HG03280 (cell line): ENCODE measurements around the gene RNF212.

ENCODE experiments used
- ATAC-seq: cut with Tn5 transposase; IDR thresholded peaks from one replicate; pipeline ENCODE4 v1.9.1; 2021; ENCODE audit warnings: mild to moderate bottlenecking, moderate library complexity; ENCODE audit not compliant: unreplicated experiment

Gene RNF212

DNA sequence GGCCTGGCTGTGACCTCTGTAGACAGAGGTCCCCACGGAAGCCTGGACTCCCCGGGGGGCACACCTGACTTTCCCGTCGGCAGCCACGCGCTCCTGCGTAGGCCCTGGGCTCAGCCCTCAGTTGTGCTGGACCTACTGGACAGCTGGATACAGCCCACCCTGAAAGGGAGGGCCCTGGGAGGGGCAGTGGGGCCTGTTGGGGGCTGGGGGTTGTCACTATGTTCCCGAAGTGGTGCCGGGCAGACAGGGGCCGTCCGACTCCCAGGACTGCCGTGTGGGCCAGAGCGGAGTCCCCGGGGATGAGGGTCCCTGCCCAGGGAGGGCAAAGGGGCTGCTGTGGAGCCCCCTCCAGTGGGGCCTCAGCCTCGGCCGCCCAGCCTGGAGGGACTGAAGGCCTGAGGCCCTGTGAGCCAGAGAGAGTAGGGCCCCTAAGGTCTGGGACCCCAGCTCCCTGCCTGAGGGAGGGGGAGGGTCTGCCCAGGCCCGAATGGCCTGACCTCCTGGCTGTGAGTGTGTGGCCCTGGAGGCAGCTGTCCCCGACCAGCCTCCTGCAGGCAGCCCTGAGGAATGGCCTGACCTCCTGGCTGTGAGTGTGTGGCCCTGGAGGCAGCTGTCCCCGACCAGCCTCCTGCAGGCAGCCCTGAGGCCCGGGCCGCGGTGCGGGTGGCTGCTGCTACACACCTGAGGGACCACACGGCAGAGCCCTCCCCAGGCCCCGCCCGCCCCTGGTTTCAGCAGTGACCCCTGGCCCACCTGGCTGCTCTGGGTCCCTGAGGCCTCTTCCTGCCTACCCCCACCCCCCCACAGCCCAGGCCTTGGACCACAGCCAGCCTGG lies 76.2 kb downstream of the RNF212 start:
- no peak for ATAC-seq

DNA sequence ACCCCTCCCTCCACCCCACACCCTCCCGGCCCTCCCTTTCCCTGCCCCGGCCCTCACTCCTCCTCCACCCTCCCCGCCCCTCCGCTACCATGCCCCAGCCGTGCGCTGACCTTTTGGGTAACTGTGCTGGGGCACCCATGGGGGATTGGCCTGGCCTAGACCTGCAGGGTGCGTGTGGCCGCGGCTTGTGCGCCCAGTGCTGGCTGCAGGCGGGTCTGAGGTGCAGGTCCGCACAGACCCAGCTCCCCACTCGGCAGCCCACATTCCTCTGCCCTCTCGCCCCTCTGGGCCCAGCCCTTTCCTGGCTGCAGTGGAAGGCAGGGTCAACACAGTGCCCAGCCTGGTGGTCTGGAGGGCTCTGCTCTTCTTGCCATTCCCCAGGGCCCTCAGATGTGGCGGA lies 77.3 kb downstream of the RNF212 start:
- no peak for ATAC-seq

DNA sequence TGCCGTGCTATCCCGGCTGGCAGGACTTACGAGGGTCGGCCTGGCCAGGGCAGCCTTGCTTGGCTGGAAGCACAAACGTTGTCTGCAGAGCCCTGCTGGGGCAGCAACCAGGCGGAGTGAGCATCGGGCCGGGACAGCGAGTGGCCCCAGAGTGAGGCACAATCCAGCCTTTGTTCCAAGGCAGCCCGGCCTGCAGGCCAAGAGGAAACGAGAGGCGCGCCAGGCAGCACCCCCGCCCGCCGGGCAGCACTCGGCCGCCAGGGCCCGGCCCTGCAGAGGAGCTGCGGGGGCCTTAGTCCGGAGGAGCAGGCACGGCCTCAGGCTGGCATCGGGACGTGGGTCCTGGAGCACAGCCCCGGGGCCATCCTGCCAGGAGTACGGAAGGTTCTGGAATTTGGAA lies 77.9 kb downstream of the RNF212 start:
- no peak for ATAC-seq

DNA sequence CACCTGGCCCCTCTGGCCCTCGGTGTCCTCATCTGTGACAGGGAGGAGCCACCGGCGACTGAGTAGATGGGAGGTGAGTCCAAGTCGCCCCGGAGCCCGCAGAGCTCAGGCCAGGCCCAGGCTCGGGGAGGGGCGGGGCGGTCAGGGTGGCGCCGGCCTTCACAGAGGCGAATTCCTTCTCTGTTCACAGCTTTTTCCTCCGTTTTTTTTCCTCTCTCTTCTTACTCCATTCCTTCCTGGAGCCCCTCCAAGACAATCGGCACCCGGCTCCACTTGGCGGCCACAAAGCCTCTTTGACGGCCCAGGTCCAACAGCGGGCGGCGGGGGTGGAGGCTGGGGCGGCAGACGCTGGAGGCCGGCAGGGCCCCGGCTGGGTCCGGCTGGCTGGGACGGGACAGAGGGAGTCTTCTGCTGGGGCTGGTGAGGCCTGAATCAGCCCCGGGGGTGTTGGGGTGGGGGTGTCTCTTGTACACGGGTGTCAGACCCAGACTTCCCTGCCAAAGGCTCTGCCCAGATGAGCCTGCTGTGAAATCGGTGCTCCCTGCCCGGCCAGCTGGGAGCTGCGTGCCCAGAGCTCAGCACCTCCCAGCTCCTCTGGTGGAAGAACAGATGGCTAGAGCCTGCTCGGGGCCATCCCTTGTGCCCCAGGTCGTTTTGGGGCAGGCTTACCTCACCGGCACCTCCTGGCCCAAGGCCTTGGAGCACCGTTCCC lies 79.4 kb downstream of the RNF212 start:
- no peak for ATAC-seq

DNA sequence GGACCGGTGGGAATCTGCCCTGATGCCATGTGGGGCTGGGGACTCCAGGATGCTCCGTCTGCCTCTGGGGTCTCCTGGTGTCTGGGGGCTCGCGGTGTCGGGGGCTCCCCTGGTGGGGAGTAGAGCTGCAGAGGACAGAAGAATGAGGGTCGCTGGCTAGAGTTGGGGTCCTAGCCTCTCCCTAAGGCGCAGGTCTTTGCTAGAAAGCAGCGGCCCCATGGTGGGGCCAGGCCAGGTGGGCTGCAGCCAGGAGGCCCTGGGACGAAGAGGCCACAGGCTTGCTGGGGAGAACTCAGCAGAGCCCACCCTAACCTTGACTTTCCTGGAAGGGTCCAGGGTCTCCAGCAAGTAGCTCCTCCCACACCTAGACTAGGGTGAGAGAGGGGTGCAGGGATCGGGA lies 80.5 kb downstream of the RNF212 start:
- no peak for ATAC-seq

DNA sequence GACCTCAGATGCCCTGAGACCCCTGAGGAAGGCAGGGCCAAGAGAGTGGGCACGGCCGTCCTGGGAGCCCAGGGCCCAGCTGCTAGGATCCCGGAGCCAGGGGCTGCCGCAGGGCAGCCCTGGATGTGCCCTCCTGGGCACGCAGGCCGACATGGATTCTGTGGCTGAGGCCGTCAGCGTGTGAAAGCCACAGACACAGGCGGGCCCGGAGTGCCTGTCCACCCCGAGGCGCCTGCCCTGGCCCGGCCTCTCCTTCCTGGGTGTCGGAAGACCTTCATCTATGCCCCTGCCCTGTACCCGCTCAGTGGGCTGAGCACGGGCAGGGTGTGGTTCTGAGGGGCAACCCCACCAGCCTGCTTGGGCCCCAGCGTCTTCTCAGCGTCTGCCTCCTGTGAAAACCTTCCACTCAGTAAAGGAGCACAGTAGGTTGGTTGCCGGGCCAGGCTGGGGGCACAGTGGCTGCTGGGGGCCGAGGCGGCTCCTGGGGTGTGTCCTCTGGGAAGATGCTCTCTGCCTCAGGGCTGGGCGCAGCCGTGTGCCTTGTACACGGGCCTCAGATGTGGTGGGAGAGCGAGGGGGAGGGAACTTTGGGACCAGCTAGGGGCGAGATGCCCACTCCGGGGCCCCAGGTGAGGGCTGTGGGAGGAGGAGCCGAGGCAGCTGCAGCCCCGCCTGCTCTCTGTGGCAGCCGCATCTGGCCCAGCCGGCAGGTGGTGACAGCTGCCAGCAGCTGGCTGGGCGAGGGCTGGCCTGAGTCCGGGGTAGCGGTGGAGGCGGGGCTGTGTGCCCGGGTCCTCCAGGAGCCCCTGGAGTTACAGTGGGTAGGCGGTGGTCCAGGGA lies 81.2 kb downstream of the RNF212 start:
- ATAC-seq: no peak

DNA sequence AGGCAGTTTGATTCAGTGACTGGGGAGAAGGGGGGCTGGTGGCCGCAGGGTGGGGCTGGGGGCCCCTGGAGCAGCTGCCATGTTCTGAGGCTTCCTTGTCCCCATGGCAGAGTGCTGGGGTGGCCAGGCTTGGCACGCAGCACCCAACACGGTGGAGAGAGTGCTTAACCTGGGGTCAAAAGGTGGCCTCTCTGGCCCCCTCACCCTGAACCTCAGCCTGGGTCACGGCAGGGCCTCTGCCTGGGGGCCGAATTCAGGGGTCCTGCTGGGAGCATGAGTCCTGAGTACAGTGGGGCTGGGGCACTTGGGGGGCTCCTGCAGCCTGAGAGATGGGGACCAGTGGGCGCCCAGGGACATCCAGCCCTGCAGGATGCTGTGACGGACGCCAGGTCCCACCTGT lies 82.0 kb downstream of the RNF212 start:
- ATAC-seq: no peak

DNA sequence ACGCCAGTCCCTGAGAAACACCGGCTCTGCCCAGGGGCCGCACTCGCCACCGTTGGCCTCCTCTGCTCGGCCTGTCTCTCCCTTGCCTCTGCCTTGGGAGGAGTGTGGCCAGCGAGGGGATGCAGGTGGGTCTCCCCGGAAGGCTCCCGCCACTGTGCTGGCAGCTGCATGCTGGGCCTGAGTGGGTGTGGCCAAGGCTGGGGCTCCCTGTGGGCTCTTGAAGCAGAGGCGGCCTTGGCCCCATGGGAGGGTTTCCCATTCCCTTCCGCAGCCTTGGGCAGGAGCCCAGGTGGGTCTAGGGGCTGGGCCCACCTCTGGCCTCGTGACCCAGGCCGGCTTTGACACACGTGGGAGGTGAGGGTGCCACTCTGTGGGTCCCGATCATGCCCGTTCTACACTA lies 82.8 kb downstream of the RNF212 start:
- no peak for ATAC-seq

DNA sequence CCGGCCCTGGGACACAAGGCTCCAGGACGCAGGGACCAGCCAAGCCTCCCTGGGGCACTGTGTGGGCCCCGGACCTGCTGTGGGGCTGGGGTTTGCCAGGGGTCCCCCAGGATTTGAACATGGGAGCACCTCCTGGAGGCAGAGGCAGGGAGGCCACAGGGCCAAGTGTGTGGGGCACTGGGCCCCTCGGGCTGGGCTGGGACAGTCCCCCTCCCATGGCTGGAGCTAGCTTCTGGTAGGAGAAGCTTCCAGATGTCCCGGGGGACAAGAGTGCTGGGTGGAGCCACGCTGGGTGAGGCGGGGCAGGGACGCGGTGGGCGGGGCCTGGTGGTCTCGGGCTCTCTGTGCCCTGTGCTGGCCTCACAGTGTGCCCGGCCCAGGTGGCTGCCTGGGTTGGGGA lies 83.3 kb downstream of the RNF212 start:
- ATAC-seq: no peak

DNA sequence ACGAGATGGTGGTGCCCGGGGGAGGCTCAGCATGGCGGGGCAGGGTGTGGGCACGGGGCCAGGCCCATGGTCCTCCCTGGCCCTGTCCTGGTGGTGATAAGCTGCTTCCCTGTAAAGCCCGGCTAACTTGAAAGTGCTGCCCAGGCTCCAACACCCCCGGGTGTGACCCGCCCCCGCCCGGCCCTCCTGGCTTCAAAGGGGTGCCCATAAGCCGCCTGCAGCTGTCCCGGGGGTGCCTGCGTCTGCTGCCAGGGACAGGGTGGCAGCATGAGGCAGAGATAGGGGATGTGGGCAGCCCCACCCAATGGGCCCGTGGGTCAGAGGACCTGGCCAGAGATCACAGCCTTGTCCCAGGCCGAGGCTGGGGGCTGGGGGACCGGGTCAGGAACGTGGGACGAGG lies 83.8 kb downstream of the RNF212 start:
- ATAC-seq: no peak

DNA sequence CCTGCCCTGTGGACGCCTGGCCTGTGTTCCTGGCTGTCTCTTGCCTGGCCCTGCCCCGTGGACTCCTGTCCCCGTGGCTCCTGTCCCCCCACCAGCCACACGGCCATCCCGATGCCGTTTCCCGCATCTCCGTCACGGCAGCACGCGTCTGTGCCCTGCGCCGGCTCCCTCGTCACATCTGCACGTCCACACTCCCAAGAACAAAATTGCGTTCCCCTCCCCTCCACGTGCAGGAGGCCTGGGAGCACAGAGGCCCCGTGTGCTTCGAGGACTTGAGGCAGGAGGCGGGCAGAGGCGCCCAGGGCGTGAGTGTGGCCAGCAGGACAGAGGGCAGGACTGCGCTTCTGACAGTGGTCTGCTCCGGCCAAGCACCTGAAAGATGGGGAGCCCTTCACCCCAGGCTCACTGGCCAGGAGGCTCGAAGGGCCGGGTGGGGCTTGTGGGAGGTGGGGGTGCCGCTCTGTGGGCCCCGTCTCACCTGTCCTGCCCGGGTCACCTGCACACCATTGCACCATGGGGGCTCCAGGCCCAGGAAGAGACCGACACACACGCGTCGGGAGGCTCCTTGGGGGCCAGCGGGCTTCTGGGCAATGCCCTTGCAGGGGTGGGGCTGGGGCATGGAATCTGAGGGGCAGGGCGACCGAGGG lies 84.7 kb downstream of the RNF212 start:
- ATAC-seq: no peak

DNA sequence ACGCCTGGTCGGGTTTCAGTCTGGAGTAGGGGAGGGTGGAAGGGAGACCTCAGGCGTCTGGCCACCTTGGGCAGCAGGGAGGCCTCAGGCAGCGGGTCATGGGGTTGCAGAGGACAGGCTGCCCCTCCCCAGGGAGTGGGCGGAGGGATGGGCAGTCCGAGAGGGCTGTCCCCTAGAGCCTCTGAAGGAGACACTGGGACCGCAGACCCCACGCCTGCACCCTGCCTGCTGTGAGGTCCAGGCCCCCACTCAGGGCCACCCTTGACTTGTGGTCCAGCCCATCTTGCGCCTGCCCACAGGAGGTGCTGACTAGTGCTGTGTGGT lies 85.5 kb downstream of the RNF212 start:
- no peak for ATAC-seq

DNA sequence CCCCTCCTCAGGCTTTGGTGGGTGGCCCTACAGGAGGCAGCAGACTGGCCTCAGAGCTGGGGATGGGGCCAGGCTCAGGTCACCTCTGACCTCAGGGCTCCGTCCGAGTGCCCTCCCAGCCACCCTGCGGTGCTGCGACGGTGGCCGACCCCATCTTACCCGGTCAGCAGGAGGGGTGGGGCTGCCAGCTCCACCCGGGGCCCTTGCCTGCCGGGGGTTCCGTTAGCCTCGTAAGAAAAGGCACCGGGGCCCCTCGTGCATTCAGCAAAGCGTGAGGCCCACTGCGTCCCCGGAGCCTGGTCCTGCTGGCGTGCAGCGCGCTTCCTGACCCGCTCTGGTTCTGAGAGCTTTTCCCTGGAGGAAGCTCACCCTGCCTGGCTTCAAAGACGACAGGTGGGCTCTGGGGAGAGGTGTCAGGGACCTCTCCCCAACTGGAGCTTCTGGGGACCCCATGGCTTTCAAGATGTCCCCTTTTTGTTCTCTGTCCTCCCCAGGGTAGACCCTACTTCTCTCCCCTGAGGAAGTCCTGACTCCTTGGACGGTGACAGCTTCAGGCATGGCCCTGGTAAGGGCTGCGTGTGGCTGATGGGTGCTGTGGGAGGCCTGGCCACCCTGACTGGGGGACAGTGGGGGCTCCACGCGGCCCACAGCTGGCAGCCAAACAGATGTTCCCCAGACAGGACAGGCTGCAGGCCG lies 86.0 kb downstream of the RNF212 start:
- no peak for ATAC-seq

DNA sequence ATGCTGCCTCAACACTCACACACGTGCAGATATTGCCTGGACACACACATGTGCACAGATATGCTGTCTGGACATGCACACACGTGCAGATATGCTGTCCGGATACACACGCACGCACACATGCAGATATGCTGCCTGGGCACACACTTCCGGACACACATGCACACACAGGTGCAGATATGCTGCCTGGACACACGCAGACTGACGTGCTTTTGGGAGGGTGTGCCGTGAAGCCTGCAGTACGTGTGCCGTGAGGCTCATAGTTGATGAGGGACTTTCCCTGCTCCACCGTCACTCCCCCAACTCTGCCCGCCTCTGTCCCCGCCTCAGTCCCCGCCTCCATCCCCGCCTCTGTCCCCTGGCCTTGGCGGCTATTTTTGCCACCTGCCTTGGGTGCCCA lies 87.2 kb downstream of the RNF212 start:
- peak; percentile 66 for ATAC-seq

DNA sequence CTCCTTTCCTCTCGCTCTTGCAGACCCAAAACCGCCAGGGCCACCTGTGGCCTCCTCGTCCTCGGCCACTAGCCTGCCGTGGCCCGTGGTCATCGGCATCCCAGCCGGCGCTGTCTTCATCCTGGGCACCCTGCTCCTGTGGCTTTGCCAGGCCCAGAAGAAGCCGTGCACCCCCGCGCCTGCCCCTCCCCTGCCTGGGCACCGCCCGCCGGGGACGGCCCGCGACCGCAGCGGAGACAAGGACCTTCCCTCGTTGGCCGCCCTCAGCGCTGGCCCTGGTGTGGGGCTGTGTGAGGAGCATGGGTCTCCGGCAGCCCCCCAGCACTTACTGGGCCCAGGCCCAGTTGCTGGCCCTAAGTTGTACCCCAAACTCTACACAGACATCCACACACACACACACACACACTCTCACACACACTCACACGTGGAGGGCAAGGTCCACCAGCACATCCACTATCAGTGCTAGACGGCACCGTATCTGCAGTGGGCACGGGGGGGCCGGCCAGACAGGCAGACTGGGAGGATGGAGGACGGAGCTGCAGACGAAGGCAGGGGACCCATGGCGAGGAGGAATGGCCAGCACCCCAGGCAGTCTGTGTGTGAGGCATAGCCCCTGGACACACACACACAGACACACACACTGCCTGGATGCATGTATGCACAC lies 88.3 kb downstream of the RNF212 start:
- ATAC-seq: no peak

DNA sequence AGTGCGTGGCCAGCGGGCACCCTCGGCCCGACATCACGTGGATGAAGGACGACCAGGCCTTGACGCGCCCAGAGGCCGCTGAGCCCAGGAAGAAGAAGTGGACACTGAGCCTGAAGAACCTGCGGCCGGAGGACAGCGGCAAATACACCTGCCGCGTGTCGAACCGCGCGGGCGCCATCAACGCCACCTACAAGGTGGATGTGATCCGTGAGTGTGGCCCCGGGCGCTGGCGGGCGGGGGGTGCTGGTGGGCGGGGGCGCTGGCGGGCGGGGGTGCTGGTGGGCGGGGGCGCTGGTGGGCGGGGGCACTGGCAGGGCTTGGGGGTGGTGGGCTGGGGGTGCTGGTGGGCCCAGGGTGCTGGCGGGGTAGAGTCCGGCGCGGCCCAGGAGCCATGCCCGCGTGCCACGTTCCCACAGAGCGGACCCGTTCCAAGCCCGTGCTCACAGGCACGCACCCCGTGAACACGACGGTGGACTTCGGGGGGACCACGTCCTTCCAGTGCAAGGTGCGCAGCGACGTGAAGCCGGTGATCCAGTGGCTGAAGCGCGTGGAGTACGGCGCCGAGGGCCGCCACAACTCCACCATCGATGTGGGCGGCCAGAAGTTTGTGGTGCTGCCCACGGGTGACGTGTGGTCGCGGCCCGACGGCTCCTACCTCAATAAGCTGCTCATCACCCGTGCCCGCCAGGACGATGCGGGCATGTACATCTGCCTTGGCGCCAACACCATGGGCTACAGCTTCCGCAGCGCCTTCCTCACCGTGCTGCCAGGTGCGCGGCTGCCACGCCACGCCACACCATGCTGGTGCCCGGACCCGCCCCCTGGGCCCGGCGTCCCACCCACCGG lies 89.2 kb downstream of the RNF212 start:
- ATAC-seq: no peak

DNA sequence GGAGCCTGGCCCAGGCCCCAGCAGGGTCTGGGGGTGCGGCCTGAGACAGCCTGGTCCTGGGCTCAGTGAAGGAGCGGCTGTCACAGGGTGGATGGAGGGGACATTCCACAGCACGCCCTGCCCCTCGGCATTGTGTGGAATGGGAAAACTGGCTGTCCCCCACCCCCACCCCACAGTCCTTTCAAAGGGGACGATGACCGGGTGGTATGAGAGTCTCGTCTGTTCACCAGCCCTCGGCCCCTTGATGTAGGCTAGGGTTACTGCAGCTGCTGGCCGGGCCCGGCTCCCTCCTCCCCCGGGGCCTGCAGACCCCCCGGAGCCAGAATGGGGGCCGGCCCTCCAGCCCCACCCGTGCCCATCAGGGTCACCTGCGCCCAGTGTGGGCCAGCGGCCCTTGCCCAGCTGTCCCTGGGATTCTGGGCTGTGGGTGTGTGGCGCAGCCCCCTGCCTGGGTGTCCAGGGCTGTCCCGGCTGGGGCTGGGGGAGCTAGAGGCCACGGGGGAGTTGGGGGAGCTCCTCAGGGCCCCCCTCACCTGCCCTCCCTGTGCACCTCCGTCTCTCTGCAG lies 90.2 kb downstream of the RNF212 start:
- ATAC-seq: no peak

DNA sequence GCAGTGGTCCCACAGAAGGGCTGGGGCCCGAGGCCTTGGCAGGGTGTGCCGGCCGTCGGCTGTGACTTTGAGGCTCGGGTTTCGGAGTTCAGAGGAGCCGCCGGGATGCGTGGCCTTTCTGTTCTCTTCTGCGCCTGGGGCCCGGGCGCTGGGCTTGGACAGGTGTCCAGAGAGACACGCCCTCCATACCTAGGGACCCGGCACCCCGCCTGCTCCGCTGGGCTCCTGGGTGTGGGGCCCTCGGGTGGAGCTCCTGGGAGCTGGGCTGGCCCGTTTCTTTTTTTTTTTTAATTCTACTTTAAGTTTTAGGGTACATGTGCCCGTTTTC lies 90.7 kb downstream of the RNF212 start:
- ATAC-seq: no peak
